MM.1S (cell line): ENCODE data around the gene SMLR1.

Source experiments
- CTCF ChIP-seq: fragments of 300-600 bp; sonication (generic); IDR thresholded peaks from 2 replicates; pipeline ENCODE4 v1.5.1; 2016; ENCODE audit warnings: antibody characterized with exemption, low read length, mixed read lengths
- EZH2 ChIP-seq: fragments of 300-600 bp; sonication (generic); optimal IDR thresholded peaks from 2 replicates; pipeline ENCODE3; 2017; ENCODE audit warnings: low read depth, mild to moderate bottlenecking, antibody characterized with exemption, low read length, mixed read lengths

- TF ChIP-seq CTCF, result no peak
- TF ChIP-seq EZH2, result no peak
Observed at GRCh38 chr6:130780122-130780521, 47.1 kb upstream of the SMLR1 start.
